Panc1 (cell line): Measurements from ENCODE around the gene NUP210. TPM values are rescaled to one million over a fixed set of nuclear protein-coding genes. Genes with fewer than 3 reads are reported as not detected.

Experiments used
- ATAC-seq: fragments of 200-7000 bp; cut with Tn5 transposase; 2 replicates; pipeline ENCODE4 v1.9.1; 2020; ENCODE audit warnings: mild to moderate bottlenecking, moderate library complexity
- BruUV-seq: library from RNA; stranded (reverse); fragments of 400-500 nt; replicated peaks from 2 replicates; lab custom pipeline; 2021; lab: Mats Ljungman, UMichigan
- CTCF ChIA-PET: fragments of 300-600 bp; sonication (Branson Sonifier 250); formaldehyde crosslinking; loops from one replicate; lab custom pipeline; 2022; ENCODE audit warnings: antibody characterized with exemption; lab: Charles Lee
- POLR2A ChIA-PET: fragments of 300-600 bp; sonication (Branson Sonifier 250); formaldehyde crosslinking; loops from one replicate; lab custom pipeline; 2022; ENCODE audit warnings: antibody characterized with exemption; lab: Charles Lee
- DNase-seq: peaks from one replicate; pipeline ENCODE4 v3.0.0-alpha.2; 2010; ENCODE audit warnings: low read depth, low spot score
- H3K27ac ChIP-seq: 2 replicates; pipeline ENCODE4 v1.5.1; 2011; ENCODE audit warnings: mild to moderate bottlenecking, low read length, inconsistent platforms
- H3K27me3 ChIP-seq: fragments of 200-500 bp; sonication (Bioruptor generic); 2 replicates; pipeline ENCODE4 v1.6.0; 2014; ENCODE audit warnings: low read length, inconsistent platforms; ENCODE audit not compliant: control insufficient read depth, insufficient read depth
- H3K36me3 ChIP-seq: fragments of 200-500 bp; sonication (Bioruptor generic); 2 replicates; pipeline ENCODE4 v1.5.1; 2014; ENCODE audit warnings: inconsistent platforms, mild to moderate bottlenecking, low read length, moderate library complexity; ENCODE audit not compliant: control insufficient read depth, insufficient read depth
- H3K4me1 ChIP-seq: 2 replicates; pipeline ENCODE4 v1.5.1; 2011; ENCODE audit warnings: inconsistent platforms, mild to moderate bottlenecking, low read length, moderate library complexity; ENCODE audit not compliant: control insufficient read depth, insufficient read depth
- H3K4me3 ChIP-seq, 2 experiments: 2 replicates each; pipeline ENCODE4 v1.5.1; 2011 to 2012; ENCODE audit warnings: low read depth in 2 of 2, low read length in 2 of 2, mild to moderate bottlenecking in 2 of 2, inconsistent platforms in 1 of 2, moderate library complexity in 1 of 2
- H3K9me3 ChIP-seq: fragments of 200-500 bp; sonication (Bioruptor generic); 2 replicates; pipeline ENCODE4 v1.5.1; 2014; ENCODE audit warnings: low read depth, mild to moderate bottlenecking, inconsistent platforms, low read length, moderate library complexity; ENCODE audit not compliant: control insufficient read depth, insufficient read depth
- POLR2AphosphoS5 ChIP-seq: IDR thresholded peaks from 2 replicates; pipeline ENCODE4 v1.6.1; 2012; ENCODE audit warnings: mild to moderate bottlenecking, low read depth, low read length, moderate library complexity
- REST ChIP-seq, 2 experiments: IDR thresholded peaks; 2 replicates each; pipeline ENCODE4 v1.6.1; 2011 to 2012; ENCODE audit warnings: low read depth in 2 of 2, control low read depth in 1 of 2, low read length in 1 of 2, mild to moderate bottlenecking in 1 of 2, moderate library complexity in 1 of 2; ENCODE audit not compliant: insufficient read depth in 1 of 2
- SIN3A ChIP-seq: IDR thresholded peaks from 2 replicates; pipeline ENCODE4 v1.6.1; 2012; ENCODE audit warnings: low read depth, mild to moderate bottlenecking, low read length, moderate library complexity, borderline replicate concordance; ENCODE audit not compliant: insufficient read depth
- TCF7L2 ChIP-seq: IDR thresholded peaks from 2 replicates; pipeline ENCODE4 v1.6.1; 2011; ENCODE audit warnings: mild to moderate bottlenecking, low read depth, low read length, inconsistent platforms
- in situ Hi-C: cut with HindIII; loops from 2 replicates; pipeline ENCODE4 v1.10.0; 2016; ENCODE audit warnings: low sequenced_read_pairs, low pct_unique_long_range_greater_than_20kb
- intact Hi-C: fragments of 100-400 bp; cut with micrococcal nuclease; formaldehyde crosslinking; loops from one replicate; pipeline ENCODE4 v1.10.0; 2022; ENCODE audit not compliant: unreplicated experiment
- total RNA-seq: library from RNA; stranded (reverse); gene quantifications from one replicate; pipeline ENCODE4 v1.2.1, GENCODE V29; 2021; ENCODE audit not compliant: unreplicated experiment
- TF ChIP-seq, protein P1 (sequence below): fragments of 450-650 bp; IDR thresholded peaks from 2 replicates; pipeline ENCODE4 v1.5.1; 2017; ENCODE audit warnings: mild to moderate bottlenecking

NUP210 gene
- total RNA-seq, 1 experiment from 2014 or later: 36.8 TPM

DNA sequence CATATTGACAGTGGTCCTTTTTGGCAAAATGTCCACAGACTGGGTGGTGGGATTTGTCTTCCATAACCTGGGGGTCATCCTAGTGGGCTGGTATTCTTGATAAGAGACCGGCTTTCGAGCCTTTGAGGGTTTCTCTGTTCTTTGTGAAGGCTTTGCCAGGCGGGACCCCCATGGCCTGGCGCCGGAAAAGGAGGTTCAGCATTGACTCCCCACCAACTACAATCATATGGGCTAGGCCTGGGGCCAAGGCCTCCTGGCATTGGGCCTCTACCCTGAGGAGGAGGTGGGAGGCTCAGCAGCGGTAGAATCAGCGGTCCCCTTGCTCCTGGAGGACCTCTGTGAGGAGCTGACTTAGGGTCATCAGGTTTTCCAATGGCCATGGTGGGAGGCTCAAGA is 40.2 kb upstream of the NUP210 start:
- no TSS peak for BruUV-seq
- in situ Hi-C loops (no loop called here), intact Hi-C loops (no loop called here)
- CTCF ChIA-PET: no interaction called here
- Histone ChIP-seq H3K4me1 (no peaks in the 10 kb centered on the region), H3K27ac (no peak overlapping the region), H3K27me3 (no peaks in the 10 kb centered on the region), H3K4me3 (no peak overlapping the region), H3K9me3 (no peaks in the 10 kb centered on the region), H3K36me3 (no peaks in the 10 kb centered on the region)
- DNase-seq: no peak
- TF ChIP-seq SIN3A (no peak), POLR2AphosphoS5 (no peak), TCF7L2 (no peak), REST (IDR thresholded peaks at IDR 0.05; ENCODE audit: insufficient read depth in 1 of 2, low read depth in 2 of 2, low read length in 1 of 2) (no peak)
- TF ChIP-seq, protein P1, sequence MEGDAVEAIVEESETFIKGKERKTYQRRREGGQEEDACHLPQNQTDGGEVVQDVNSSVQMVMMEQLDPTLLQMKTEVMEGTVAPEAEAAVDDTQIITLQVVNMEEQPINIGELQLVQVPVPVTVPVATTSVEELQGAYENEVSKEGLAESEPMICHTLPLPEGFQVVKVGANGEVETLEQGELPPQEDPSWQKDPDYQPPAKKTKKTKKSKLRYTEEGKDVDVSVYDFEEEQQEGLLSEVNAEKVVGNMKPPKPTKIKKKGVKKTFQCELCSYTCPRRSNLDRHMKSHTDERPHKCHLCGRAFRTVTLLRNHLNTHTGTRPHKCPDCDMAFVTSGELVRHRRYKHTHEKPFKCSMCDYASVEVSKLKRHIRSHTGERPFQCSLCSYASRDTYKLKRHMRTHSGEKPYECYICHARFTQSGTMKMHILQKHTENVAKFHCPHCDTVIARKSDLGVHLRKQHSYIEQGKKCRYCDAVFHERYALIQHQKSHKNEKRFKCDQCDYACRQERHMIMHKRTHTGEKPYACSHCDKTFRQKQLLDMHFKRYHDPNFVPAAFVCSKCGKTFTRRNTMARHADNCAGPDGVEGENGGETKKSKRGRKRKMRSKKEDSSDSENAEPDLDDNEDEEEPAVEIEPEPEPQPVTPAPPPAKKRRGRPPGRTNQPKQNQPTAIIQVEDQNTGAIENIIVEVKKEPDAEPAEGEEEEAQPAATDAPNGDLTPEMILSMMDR: no peak
- POLR2A ChIA-PET: no interaction called here
- no peak for ATAC-seq

- Histone ChIP-seq H3K4me3 (no peak overlapping the region), H3K4me1 (no peaks in the 10 kb centered on the region), H3K36me3 (no peaks in the 10 kb centered on the region), H3K27ac (no peak overlapping the region), H3K27me3 (no peaks in the 10 kb centered on the region), H3K9me3 (no peaks in the 10 kb centered on the region)
- TF ChIP-seq REST (IDR thresholded peaks at IDR 0.05; ENCODE audit: insufficient read depth in 1 of 2, low read depth in 2 of 2, low read length in 1 of 2): no peak
- no peak for TF ChIP-seq POLR2AphosphoS5
- TF ChIP-seq TCF7L2: no peak
- TF ChIP-seq, protein P1: no peak
- no peak for TF ChIP-seq SIN3A
- CTCF ChIA-PET: no interaction called here
- intact Hi-C loops (loop anchor here (10.0 kb wide), 1 partner anchor 165 kb away; no protein-coding TSS in a partner anchor), in situ Hi-C loops (no loop called here)
- POLR2A ChIA-PET: no interaction called here
- no TSS peak for BruUV-seq
- no peak for ATAC-seq
- no peak for DNase-seq
These were observed 39.7 kb upstream of the NUP210 start for GRCh38 chr3:13459605-13460340.
